AG09319 (cell line): Measurements from ENCODE around the gene CLEC7A.

Experiments used
- DNase-seq: peaks from one replicate; pipeline ENCODE4 v3.0.0-alpha.2; 2010; ENCODE audit warnings: low read depth; ENCODE audit errors: extremely low read depth
- TF ChIP-seq, protein P1 (sequence below): IDR thresholded peaks from 2 replicates; pipeline ENCODE4 v1.5.1; 2011; ENCODE audit warnings: low read depth, mild to moderate bottlenecking, inconsistent platforms, low read length, moderate library complexity

Gene CLEC7A

DNA sequence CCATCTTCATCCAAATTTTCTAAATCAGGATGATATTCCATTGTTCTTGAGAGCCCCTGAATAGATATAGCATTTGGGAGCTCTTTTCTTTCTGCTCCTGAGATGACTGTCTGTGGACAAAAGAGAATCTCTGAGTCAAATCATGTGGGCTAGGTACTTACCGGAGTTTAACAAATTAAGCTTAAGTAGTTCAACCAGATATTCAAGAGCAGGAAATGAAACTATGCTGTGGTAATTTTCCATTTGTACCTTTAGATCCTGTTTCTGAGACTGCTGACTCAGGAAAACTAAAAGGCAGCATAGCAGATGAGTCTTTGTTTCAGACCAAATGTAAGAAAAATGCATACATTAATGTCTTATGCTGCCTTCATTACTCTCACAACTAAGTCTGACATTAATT is at the start of gene CLEC7A:
CLEC7A (minus strand) TSS at position 158 of the 400 bp plus-strand sequence; CDS start at position 41, 117 bp downstream.
- TF ChIP-seq, protein P1, sequence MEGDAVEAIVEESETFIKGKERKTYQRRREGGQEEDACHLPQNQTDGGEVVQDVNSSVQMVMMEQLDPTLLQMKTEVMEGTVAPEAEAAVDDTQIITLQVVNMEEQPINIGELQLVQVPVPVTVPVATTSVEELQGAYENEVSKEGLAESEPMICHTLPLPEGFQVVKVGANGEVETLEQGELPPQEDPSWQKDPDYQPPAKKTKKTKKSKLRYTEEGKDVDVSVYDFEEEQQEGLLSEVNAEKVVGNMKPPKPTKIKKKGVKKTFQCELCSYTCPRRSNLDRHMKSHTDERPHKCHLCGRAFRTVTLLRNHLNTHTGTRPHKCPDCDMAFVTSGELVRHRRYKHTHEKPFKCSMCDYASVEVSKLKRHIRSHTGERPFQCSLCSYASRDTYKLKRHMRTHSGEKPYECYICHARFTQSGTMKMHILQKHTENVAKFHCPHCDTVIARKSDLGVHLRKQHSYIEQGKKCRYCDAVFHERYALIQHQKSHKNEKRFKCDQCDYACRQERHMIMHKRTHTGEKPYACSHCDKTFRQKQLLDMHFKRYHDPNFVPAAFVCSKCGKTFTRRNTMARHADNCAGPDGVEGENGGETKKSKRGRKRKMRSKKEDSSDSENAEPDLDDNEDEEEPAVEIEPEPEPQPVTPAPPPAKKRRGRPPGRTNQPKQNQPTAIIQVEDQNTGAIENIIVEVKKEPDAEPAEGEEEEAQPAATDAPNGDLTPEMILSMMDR = no peak
- no peak for DNase-seq

DNA sequence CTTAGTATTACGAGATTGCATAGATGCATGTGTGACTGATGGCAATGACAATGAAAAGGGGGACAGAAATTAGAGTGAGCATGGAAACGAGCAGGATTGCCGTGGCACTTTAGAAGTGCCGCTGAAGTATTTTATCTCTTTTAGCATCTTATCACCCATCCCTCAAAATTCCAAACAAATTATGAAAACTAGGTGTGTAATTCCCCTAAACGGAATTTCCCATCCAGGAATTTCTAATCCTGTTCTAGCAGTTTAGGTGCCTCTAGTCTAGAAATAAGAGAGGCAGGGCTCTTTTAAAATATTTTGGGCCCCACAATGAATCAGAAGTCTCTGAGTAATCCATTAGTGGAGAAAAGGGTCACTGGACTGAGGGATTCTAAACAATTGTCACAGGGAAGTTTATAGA is 49.8 kb upstream of the CLEC7A start:
- TF ChIP-seq, protein P1 = no peak
- DNase-seq = no peak

DNA sequence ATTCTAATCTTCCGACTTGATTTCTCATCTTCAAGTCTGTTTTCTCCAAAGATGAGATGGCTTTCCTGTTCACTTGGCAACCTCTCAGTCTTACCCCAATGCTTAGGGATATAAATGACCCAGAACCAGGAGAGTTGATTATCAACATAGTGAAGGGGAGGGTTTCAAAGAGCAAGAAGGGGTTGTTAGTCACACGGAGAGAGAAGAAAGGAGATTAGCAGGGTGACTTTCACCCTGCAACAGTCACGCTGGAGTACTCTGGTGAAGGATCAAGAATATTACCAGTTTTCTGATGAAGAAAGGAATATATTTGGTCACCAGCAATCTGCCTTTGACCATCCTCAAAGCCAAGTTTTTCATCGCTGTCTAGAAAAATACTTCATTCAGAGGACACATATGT is 48.8 kb upstream of the CLEC7A start, which contains the start of gene TMEM52B:
TMEM52B (plus strand) TSS at position 212 of the 400 bp plus-strand sequence. CDS start 543 bp downstream, outside the sequence.
- TF ChIP-seq, protein P1 = no peak
- DNase-seq = no peak

DNA sequence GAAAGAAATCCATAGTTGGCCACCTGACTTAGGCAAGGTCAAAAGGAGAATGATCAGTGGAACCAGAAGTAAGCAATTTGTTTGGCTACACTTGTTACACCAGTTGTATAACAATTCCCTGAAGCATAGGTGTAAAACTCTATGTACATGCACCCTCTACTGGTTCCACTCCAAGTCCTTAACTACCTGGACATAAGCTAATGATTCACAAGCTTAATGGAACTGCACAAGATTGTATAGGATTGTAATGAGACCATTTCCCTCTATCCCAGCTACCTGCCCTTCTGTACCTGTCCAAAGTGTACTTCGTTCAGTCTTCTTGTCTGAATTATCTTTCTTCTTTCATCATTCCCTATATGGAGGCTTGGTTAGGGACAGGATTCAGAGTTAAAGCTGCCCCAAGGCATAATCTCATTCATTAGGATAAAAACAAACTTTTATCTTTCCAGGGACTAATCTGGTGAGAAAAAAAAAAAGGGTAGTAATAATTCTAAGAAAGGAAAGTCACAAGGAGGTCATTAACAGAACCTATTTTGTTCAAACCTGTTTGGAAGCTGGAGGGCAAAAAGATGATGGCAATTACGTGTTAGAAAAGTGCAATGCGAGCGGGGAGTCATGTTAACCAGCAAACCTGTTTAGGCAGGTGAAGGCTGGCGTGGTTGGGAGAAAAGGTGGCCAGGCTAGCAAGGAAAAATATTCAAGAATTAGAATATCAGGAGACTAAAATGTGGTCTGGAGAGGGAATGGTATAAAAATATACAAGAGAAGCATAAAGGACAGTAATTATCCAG is 46.0 kb upstream of the CLEC7A start:
- TF ChIP-seq, protein P1 = no peak
- no peak for DNase-seq

DNA sequence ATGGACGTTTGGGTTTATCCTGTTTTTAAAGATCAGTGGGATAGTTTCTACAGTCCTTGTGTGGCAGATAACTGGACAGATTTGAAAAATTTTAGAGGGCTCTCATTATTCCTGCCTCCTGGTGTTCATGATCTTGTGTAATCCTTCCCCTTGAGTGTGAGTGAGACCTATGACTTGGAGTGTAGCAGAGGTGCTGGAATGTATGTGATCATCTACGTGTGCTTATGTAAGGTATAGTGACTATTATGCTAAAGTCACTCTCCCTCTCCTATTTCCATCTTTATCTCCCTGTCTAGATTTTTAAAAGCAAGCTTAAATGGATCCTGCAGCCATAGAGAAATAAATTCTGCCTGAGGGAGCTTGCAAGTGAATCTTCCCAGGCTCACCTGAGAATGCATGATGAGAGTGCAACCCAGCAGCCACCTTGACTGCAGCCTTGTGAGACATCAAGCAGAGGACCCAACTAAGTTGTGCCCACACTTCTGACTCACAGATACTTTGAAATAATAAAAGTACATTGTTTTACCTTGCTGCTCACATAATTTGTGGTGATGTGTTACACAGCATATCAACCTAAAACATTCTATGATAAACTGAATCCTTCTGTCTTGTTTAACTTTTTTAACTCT is 45.1 kb upstream of the CLEC7A start:
- TF ChIP-seq, protein P1 = no peak
- DNase-seq = no peak

- DNase-seq = no peak
- TF ChIP-seq, protein P1 = no peak
These were observed 42.2 kb upstream of the CLEC7A start, which contains the start of gene OLR1 for GRCh38 chr12:10171973-10172728. OLR1 (minus strand) TSS chr12:10172132; CDS start chr12:10172077, 55 bp downstream.
